SK-N-MC (cell line): ENCODE measurements around the gene C13orf46.

Source experiments
- DNase-seq: peaks from one replicate; pipeline ENCODE4 v3.0.0-alpha.2; 2011; ENCODE audit warnings: low read depth, low spot score
- H3K27ac ChIP-seq: fragments of 200-600 bp; sonication (generic); 2 replicates; pipeline ENCODE4 v1.5.1; 2016; ENCODE audit warnings: mixed run types
- H3K36me3 ChIP-seq: fragments of 200-600 bp; sonication (generic); 2 replicates; pipeline ENCODE4 v1.6.1; 2017; ENCODE audit warnings: antibody characterized with exemption, low read length, mixed read lengths; ENCODE audit not compliant: insufficient read depth
- H3K4me3 ChIP-seq: fragments of 200-600 bp; sonication (generic); 2 replicates; pipeline ENCODE4 v1.5.1; 2016
- H3K9ac ChIP-seq: fragments of 200-600 bp; sonication (generic); 2 replicates; pipeline ENCODE4 v1.8.0; 2017; ENCODE audit warnings: mixed run types, mixed read lengths; ENCODE audit not compliant: insufficient read length
- H3K9me3 ChIP-seq: fragments of 200-600 bp; sonication (generic); 2 replicates; pipeline ENCODE4 v1.6.1; 2017; ENCODE audit warnings: low read depth, mild to moderate bottlenecking, antibody characterized with exemption, low read length, moderate library complexity, mixed read lengths
- EZH2 ChIP-seq: fragments of 200-600 bp; sonication (generic); IDR thresholded peaks from one replicate; pipeline ENCODE4 v1.6.1; 2017; ENCODE audit warnings: antibody characterized with exemption
- FOXP2 ChIP-seq: optimal IDR thresholded peaks from 2 replicates; pipeline ENCODE3; 2011; ENCODE audit warnings: mild to moderate bottlenecking, moderate library complexity; ENCODE audit not compliant: insufficient read depth; ENCODE audit errors: extremely low read length, control extremely low read depth
- POLR2AphosphoS5 ChIP-seq: IDR thresholded peaks from 2 replicates; pipeline ENCODE4 v1.6.1; 2012; ENCODE audit warnings: mild to moderate bottlenecking, low read depth, low read length, borderline replicate concordance

C13orf46 gene

GRCh38 chr13:114002771-114003321, 29.0 kb upstream of the C13orf46 start:
- TF ChIP-seq FOXP2 = no peak
- no peak for TF ChIP-seq EZH2
- no peak for TF ChIP-seq POLR2AphosphoS5
- Histone ChIP-seq H3K9ac (no peak overlapping the region), H3K4me3 (no peak overlapping the region)

GRCh38 chr13:114002009-114002544, 28.2 kb upstream of the C13orf46 start:
- TF ChIP-seq FOXP2 (no peak), EZH2 (no peak), POLR2AphosphoS5 (no peak)

More at GRCh38 chr13:114002771-114003321, 29.0 kb upstream of the C13orf46 start:
- H3K9me3 ChIP-seq = no peaks in the 10 kb centered on the region
- no peaks in the 10 kb centered on the region for H3K36me3 ChIP-seq
- H3K27ac ChIP-seq = no peak overlapping the region
- no peak for DNase-seq

GRCh38 chr13:114001331-114002008, 27.6 kb upstream of the C13orf46 start:
- no peak overlapping the region for H3K9ac ChIP-seq
- H3K27ac ChIP-seq = no peak overlapping the region
- no peak overlapping the region for H3K4me3 ChIP-seq
- H3K9me3 ChIP-seq = no peaks in the 10 kb centered on the region
- TF ChIP-seq FOXP2 (no peak), POLR2AphosphoS5 (no peak), EZH2 (no peak)
- H3K36me3 ChIP-seq = no peaks in the 10 kb centered on the region
- no peak for DNase-seq

More at GRCh38 chr13:114002009-114002544, 28.2 kb upstream of the C13orf46 start:
- no peak for DNase-seq
- H3K36me3 ChIP-seq = no peaks in the 10 kb centered on the region
- no peak overlapping the region for H3K9ac ChIP-seq
- H3K4me3 ChIP-seq = no peak overlapping the region
- no peak overlapping the region for H3K27ac ChIP-seq
- H3K9me3 ChIP-seq = no peaks in the 10 kb centered on the region

- Histone ChIP-seq H3K36me3 (no peaks in the 10 kb centered on the region), H3K4me3 (no peak overlapping the region), H3K9ac (no peak overlapping the region), H3K27ac (no peak overlapping the region), H3K9me3 (no peaks in the 10 kb centered on the region)
- DNase-seq = no peak
- TF ChIP-seq FOXP2 = no peak
- no peak for TF ChIP-seq EZH2
- no peak for TF ChIP-seq POLR2AphosphoS5
These were observed 26.5 kb upstream of the C13orf46 start for GRCh38 chr13:114000151-114001040.

- no peak for DNase-seq
- H3K36me3 ChIP-seq = no peaks in the 10 kb centered on the region
- H3K27ac ChIP-seq = no peak overlapping the region
- TF ChIP-seq POLR2AphosphoS5 (no peak), FOXP2 (no peak), EZH2 (no peak)
- no peak overlapping the region for H3K9ac ChIP-seq
- no peak overlapping the region for H3K4me3 ChIP-seq
- no peaks in the 10 kb centered on the region for H3K9me3 ChIP-seq
These were observed 25.7 kb upstream of the C13orf46 start for GRCh38 chr13:113999618-113999910.

GRCh38 chr13:113998781-113999617, 25.1 kb upstream of the C13orf46 start:
- TF ChIP-seq FOXP2 = no peak
- no peak for TF ChIP-seq EZH2
- no peak for TF ChIP-seq POLR2AphosphoS5
- no peak overlapping the region for H3K4me3 ChIP-seq
- no peaks in the 10 kb centered on the region for H3K36me3 ChIP-seq

GRCh38 chr13:113997845-113998751, 24.2 kb upstream of the C13orf46 start:
- no peak for TF ChIP-seq POLR2AphosphoS5
- no peak for TF ChIP-seq FOXP2
- TF ChIP-seq EZH2 = no peak
- no peaks in the 10 kb centered on the region for H3K36me3 ChIP-seq
- no peak overlapping the region for H3K9ac ChIP-seq
- no peak overlapping the region for H3K4me3 ChIP-seq
- no peak overlapping the region for H3K27ac ChIP-seq
- no peaks in the 10 kb centered on the region for H3K9me3 ChIP-seq
- no peak for DNase-seq

More at GRCh38 chr13:113998781-113999617, 25.1 kb upstream of the C13orf46 start:
- H3K27ac ChIP-seq = no peak overlapping the region
- no peak for DNase-seq
- H3K9me3 ChIP-seq = no peaks in the 10 kb centered on the region
- H3K9ac ChIP-seq = no peak overlapping the region
